Adrenal gland (tissue), 5 donors: Measurements from ENCODE around the gene RAMP1.

ENCODE experiments used
- POLR2A ChIP-seq, 2 donors: fragments of 450-650 bp; IDR thresholded peaks; one replicate each; pipeline ENCODE4 v1.6.1; 2017; ENCODE audit warnings: antibody characterized with exemption in 2 of 2, mild to moderate bottlenecking in 2 of 2, moderate library complexity in 1 of 2
- TF ChIP-seq, protein P1 (sequence below), 6 experiments: fragments of 450-650 bp in 4 of 6; fragments of 200-600 bp in 2 of 6; sonication (generic) in 1 of 6; IDR thresholded peaks; 1 replicate in 5 of 6; 2 replicates in 1 of 6; pipeline versions ENCODE4 v1.5.1 to v1.8.0; 2016 to 2021; ENCODE audit warnings: antibody characterized with exemption in 6 of 6, mild to moderate bottlenecking in 2 of 6, moderate library complexity in 1 of 6
- donor health status: DM: no; HTN: no; CAD: no.

DNA sequence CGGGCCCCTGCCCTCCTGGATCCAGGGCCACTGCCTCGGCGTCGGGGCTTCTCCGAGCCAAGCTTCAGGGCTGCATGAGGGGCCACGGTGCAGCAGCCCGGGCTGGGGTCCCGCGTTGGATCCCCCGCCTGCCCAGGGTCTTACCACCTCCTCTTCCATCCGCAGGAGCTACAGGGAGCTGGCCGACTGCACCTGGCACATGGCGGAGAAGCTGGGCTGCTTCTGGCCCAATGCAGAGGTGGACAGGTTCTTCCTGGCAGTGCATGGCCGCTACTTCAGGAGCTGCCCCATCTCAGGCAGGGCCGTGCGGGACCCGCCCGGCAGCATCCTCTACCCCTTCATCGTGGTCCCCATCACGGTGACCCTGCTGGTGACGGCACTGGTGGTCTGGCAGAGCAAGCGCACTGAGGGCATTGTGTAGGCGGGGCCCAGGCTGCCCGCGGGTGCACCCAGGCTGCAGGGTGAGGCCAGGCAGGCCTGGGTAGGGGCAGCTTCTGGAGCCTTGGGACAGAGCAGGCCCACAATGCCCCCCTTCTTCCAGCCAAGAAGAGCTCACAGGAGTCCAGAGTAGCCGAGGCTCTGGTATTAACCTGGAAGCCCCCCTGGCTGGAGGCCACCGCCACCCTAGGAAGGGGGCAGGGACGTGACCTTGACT, 52.1 kb downstream of the RAMP1 start:
- TF ChIP-seq, protein P1, sequence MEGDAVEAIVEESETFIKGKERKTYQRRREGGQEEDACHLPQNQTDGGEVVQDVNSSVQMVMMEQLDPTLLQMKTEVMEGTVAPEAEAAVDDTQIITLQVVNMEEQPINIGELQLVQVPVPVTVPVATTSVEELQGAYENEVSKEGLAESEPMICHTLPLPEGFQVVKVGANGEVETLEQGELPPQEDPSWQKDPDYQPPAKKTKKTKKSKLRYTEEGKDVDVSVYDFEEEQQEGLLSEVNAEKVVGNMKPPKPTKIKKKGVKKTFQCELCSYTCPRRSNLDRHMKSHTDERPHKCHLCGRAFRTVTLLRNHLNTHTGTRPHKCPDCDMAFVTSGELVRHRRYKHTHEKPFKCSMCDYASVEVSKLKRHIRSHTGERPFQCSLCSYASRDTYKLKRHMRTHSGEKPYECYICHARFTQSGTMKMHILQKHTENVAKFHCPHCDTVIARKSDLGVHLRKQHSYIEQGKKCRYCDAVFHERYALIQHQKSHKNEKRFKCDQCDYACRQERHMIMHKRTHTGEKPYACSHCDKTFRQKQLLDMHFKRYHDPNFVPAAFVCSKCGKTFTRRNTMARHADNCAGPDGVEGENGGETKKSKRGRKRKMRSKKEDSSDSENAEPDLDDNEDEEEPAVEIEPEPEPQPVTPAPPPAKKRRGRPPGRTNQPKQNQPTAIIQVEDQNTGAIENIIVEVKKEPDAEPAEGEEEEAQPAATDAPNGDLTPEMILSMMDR (IDR thresholded peaks at IDR 0.05): no peak
- no peak for TF ChIP-seq POLR2A (IDR thresholded peaks at IDR 0.05)
